Measurements from ENCODE around the gene SLC43A2.
A peak's percentile ranks its signal among the peaks of the same experiment; 100 is the strongest.

Gene SLC43A2

DNA sequence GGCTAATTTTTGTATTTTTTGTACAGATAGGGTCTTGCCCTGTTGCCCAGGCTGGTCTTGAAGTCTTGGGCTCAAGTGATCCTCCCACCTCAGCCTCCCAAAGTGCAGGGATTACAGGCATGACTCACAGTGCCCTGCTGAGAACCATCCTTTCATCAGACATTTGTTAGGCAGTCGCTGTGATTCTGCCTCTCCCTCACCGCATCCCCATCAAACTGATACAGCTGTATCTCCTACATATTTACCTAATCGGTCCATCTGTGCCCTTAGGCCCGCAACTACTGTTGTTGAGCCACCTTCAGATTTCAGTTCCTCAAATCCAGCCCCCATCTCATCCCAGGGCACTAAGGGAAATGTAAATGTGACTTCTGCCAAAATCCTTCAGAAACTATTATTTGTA lies 2.0 kb upstream of the SLC43A2 start:
- TF ChIP-seq, protein P1, sequence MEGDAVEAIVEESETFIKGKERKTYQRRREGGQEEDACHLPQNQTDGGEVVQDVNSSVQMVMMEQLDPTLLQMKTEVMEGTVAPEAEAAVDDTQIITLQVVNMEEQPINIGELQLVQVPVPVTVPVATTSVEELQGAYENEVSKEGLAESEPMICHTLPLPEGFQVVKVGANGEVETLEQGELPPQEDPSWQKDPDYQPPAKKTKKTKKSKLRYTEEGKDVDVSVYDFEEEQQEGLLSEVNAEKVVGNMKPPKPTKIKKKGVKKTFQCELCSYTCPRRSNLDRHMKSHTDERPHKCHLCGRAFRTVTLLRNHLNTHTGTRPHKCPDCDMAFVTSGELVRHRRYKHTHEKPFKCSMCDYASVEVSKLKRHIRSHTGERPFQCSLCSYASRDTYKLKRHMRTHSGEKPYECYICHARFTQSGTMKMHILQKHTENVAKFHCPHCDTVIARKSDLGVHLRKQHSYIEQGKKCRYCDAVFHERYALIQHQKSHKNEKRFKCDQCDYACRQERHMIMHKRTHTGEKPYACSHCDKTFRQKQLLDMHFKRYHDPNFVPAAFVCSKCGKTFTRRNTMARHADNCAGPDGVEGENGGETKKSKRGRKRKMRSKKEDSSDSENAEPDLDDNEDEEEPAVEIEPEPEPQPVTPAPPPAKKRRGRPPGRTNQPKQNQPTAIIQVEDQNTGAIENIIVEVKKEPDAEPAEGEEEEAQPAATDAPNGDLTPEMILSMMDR (IDR thresholded peaks at IDR 0.05; ENCODE audit: insufficient read depth, low read length, missing control alignments): no peak
- DNase-seq (ENCODE audit: low read depth, low spot score): no peak
- H3K4me3 ChIP-seq (ENCODE audit: low read depth, low read length): no peak overlapping the region
- ChIA-PET CTCF (interaction anchor here (0.6 to 2.8 kb wide), 14 partner anchors 8 to 371 kb away, joined by 3 to 22 read pairs (median 4); partner anchors contain the start of gene INPP5K), POLR2A (interaction anchor here (0.8 to 1.6 kb wide), 2 partner anchors 56 to 121 kb away, joined by 3 read pairs; no protein-coding TSS in a partner anchor)

DNA sequence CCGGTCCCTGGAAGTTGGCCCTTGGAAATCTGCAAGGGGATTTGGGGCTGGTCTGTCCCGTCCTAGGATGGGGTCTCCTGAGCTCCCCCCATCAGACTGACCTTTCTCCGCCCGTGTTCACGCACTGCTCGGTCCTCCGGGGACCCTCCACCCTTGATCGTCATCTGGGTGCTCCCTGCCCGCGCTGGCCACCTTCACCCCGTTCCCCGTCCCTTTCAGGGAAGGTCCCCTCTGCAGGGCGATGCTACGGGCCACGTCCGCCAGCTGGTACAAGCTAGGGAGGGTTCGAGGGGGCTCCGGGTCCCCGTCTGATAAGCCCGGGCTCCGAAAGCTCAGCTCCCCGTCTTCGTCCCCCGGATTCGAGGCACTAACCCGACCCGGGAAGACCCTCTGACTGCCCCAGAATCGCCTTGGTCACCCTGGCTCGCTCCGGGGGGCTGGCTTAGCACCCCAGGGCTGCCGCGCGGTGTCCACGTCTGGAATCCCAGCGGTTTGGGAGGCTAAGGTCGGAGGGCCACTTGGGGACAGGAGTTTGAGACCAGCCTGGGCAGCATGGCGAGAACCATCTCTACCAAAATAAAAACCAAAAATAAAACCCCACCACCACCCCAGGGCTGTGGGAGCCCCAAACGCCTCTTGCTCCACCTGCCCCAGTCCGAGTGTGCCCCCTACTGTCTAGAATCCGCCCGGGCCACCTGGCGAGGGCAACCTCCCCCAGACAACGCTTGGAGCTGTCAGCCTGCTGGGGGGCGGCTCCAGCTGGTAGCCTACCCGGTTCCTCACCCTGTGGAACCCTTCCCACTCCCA lies 1.1 kb upstream of the SLC43A2 start:
- DNase-seq (ENCODE audit: low read depth, low spot score): no peak
- POLR2A ChIA-PET: interaction anchor here (1.6 kb wide), 1 partner anchor 55 kb away, joined by 3 read pairs; no protein-coding TSS in a partner anchor

GRCh38 chr17:1628856-1629503 lies 346 bp upstream of the SLC43A2 start:
- POLR2A ChIA-PET: interaction anchor here (1.6 kb wide), 1 partner anchor 55 kb away, joined by 3 read pairs; no protein-coding TSS in a partner anchor
- DNase-seq (ENCODE audit: low read depth, low spot score): peak; percentile 36
- CTCF ChIA-PET: interaction anchor here (0.9 to 1.8 kb wide), 11 partner anchors 10 to 370 kb away, joined by 3 to 22 read pairs (median 4); partner anchors contain the start of genes INPP5K and RILP
- TF ChIP-seq, protein P1 (IDR thresholded peaks at IDR 0.05; ENCODE audit: insufficient read depth, low read length, missing control alignments): peak; percentile 18
- H3K4me3 ChIP-seq (ENCODE audit: low read depth, low read length): peak overlapping the region; percentile 71

More for the DNA sequence above, 1.1 kb upstream of the SLC43A2 start:
- peak overlapping the region; percentile 71 for H3K4me3 ChIP-seq (ENCODE audit: low read depth, low read length)
- CTCF ChIA-PET: interaction anchor here (0.6 to 1.8 kb wide), 16 partner anchors 9 to 370 kb away, joined by 3 to 22 read pairs (median 4); partner anchors contain the start of gene INPP5K
- TF ChIP-seq, protein P1 (IDR thresholded peaks at IDR 0.05; ENCODE audit: insufficient read depth, low read length, missing control alignments): peak; percentile 66

DNA sequence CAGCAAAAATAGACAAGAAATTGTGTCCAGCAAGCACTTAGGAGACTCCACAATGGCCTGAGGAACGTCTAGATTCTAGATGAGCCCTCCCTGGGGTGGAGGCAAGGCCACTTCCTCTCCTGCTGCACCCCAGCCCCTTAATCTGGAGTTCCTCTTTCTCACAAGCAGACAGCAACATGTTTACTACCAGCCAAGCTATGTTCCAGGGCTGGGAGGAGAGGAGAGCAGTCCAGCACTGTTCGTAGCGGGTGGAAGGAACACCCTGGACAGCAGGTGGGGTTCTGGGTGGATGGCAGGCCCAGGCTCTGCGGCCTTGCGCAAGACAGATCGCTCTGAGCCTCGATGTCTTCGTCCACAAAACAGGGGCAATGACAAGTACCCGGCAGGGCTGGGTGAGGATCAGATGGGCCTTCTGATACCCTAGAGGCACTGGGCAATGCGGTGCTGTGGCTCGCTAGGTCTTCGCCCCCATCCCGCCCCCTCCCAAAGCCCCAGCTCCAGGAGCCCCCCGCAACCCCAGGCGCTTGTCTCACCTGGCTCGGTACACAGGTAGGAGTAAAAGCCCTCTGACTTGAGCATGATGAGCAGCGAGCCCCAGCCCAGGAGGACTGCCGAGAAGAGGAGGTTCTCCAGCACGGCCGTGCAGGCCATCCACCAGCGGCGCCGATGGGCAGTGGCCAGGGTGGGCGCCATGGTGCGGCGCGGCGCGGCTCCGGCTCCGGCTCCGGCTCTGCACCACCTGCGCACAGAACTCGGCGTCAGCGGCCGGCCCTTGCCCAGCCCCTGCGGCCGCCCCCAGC lies 1.3 kb downstream of the SLC43A2 start:
- TF ChIP-seq, protein P1 (IDR thresholded peaks at IDR 0.05; ENCODE audit: insufficient read depth, low read length, missing control alignments): no peak
- H3K4me3 ChIP-seq (ENCODE audit: low read depth, low read length): peak overlapping the region; percentile 71
- ChIA-PET POLR2A (no interaction called here), CTCF (interaction anchor here (0.9 to 2.3 kb wide), 5 partner anchors 12 to 53 kb away, joined by 3 to 12 read pairs (median 4); partner anchors contain the start of gene RILP)
- no peak for DNase-seq (ENCODE audit: low read depth, low spot score)

DNA sequence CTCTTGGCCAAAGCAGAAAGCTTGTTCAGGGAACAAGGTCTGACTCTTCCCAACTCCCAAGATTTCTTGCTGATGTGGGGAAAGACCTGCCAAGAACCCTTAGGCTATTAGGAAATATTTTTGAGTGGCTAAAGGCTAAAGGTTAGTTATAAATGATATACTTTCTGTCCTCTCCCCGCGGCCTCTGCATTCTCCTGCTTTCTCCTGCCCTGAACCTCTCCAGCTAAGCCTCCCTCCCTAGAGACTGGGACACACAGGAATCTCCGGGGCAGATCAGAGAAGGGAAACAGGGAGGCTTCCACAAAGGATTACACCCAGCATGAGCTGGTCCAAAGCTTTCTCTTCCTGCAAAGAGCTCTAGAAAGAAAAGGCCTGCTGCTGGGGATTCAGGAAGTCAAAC lies 2.3 kb downstream of the SLC43A2 start:
- POLR2A ChIA-PET: interaction anchor here (0.6 kb wide), 1 partner anchor 11 kb away, joined by 3 read pairs; no protein-coding TSS in a partner anchor
- CTCF ChIA-PET: interaction anchor here (0.9 to 2.3 kb wide), 3 partner anchors 8 to 31 kb away, joined by 3 to 12 read pairs (median 5); partner anchors contain the start of gene RILP
- H3K4me3 ChIP-seq (ENCODE audit: low read depth, low read length): no peak overlapping the region

More for the DNA sequence above, 2.3 kb downstream of the SLC43A2 start:
- DNase-seq (ENCODE audit: low read depth, low spot score): no peak
- TF ChIP-seq, protein P1 (IDR thresholded peaks at IDR 0.05; ENCODE audit: insufficient read depth, low read length, missing control alignments): no peak

Measured in AG04449 (cell line).